ENCODE measurements around the gene C1orf94. TPM values are rescaled to one million over a fixed set of nuclear protein-coding genes. Genes with fewer than 3 reads are reported as not detected.

C1orf94 gene
- total and polyA plus RNA-seq, 2 of the 4 experiments (the other 2 are of a cell fraction), result not detected

- in situ Hi-C loops (cut with MboI; ENCODE audit: low sequenced_read_pairs) (no loop called here), intact Hi-C loops (cut with micrococcal nuclease) (no loop called here), dilution Hi-C loops (cut with HindIII; ENCODE audit: low sequenced_read_pairs, unreplicated experiment) (no loop called here)
- Histone ChIP-seq H3K9me1 (ENCODE audit: insufficient read depth, low read length) (no peaks in the 10 kb centered on the region), H4K91ac (ENCODE audit: insufficient read depth, low read depth, low read length) (no peak overlapping the region), H3K27ac (ENCODE audit: insufficient read depth, low read length) (no peak overlapping the region), H2BK15ac (ENCODE audit: low read depth, low read length) (no peak overlapping the region), H3K36me3 (ENCODE audit: control insufficient read depth, insufficient read depth, low read length) (no peaks in the 10 kb centered on the region), H3K4ac (ENCODE audit: low read depth, low read length) (no peak overlapping the region), H4K5ac (ENCODE audit: low read depth, low read length) (no peak overlapping the region), H3K4me2 (ENCODE audit: low read depth, low read length) (no peak overlapping the region), H2BK120ac (ENCODE audit: low read depth, low read length) (no peak overlapping the region), H3K4me1 (ENCODE audit: control insufficient read depth, insufficient read depth, low read length) (no peaks in the 10 kb centered on the region), H3K18ac (ENCODE audit: low read depth, low read length) (no peak overlapping the region), H3K79me1 (ENCODE audit: low read depth in 1 of 2, low read length in 2 of 2) (no peaks in the 10 kb centered on the region), H2AK5ac (ENCODE audit: low read depth, low read length) (no peak overlapping the region), H4K20me1 (ENCODE audit: insufficient read depth, low read length) (no peaks in the 10 kb centered on the region), H3K9me3 (ENCODE audit: control insufficient read depth, insufficient read depth, low read length) (peaks cover 36% of the 10 kb centered on the region), H3K4me3 (ENCODE audit: insufficient read depth, low read depth, low read length) (no peak overlapping the region), H2BK20ac (ENCODE audit: low read depth, low read length) (no peak overlapping the region), H2BK5ac (ENCODE audit: low read depth, low read length, poor library complexity, severe bottlenecking) (no peak overlapping the region), H3K14ac (replicated peaks; ENCODE audit: low read depth, low read length) (no peak overlapping the region), H2AFZ (replicated peaks; ENCODE audit: low read length, poor library complexity) (no peak overlapping the region), H4K8ac (ENCODE audit: low read depth in 2 of 2, low read length in 2 of 2) (no peak overlapping the region), H3K9ac (ENCODE audit: low read depth, low read length) (no peak overlapping the region), H3K56ac (ENCODE audit: extremely low read depth, insufficient read depth, low read length) (no peak overlapping the region), H2AK9ac (replicated peaks; ENCODE audit: low read depth, low read length, poor library complexity) (no peak overlapping the region), H3K23ac (ENCODE audit: low read depth, low read length) (no peak overlapping the region), H3K27me3 (ENCODE audit: control insufficient read depth, insufficient read depth, low read length) (no peaks in the 10 kb centered on the region)
- ChIA-PET CTCF (no interaction called here), POLR2A (ENCODE audit: unreplicated experiment) (no interaction called here)
- DNase-seq, result no peak
- TF ChIP-seq RCOR1 (IDR thresholded peaks at IDR 0.05; ENCODE audit: insufficient replicate concordance, low read length) (no peak), CEBPB (IDR thresholded peaks at IDR 0.05; ENCODE audit: low read depth, low read length) (no peak), SMC3 (IDR thresholded peaks at IDR 0.05; ENCODE audit: low read depth, low read length) (no peak), USF2 (IDR thresholded peaks at IDR 0.05; ENCODE audit: low read depth, low read length) (no peak), MXI1 (IDR thresholded peaks at IDR 0.05; ENCODE audit: borderline replicate concordance, low read depth, low read length) (no peak), MAFK (IDR thresholded peaks at IDR 0.05; ENCODE audit: low read depth, low read length) (no peak), FOS (IDR thresholded peaks at IDR 0.05; ENCODE audit: low read depth, low read length) (no peak), POLR2A (IDR thresholded peaks at IDR 0.05; ENCODE audit: low read depth, low read length) (no peak), BHLHE40 (IDR thresholded peaks at IDR 0.05; ENCODE audit: low read depth, low read length) (no peak), NFE2L2 (IDR thresholded peaks at IDR 0.05; ENCODE audit: low read depth, low read length) (no peak), ELK1 (IDR thresholded peaks at IDR 0.05; ENCODE audit: borderline replicate concordance, low read depth, low read length) (no peak), RAD21 (IDR thresholded peaks at IDR 0.05; ENCODE audit: low read length) (no peak), MAZ (IDR thresholded peaks at IDR 0.05; ENCODE audit: borderline replicate concordance, low read depth, low read length) (no peak)
- TF ChIP-seq, protein P1, sequence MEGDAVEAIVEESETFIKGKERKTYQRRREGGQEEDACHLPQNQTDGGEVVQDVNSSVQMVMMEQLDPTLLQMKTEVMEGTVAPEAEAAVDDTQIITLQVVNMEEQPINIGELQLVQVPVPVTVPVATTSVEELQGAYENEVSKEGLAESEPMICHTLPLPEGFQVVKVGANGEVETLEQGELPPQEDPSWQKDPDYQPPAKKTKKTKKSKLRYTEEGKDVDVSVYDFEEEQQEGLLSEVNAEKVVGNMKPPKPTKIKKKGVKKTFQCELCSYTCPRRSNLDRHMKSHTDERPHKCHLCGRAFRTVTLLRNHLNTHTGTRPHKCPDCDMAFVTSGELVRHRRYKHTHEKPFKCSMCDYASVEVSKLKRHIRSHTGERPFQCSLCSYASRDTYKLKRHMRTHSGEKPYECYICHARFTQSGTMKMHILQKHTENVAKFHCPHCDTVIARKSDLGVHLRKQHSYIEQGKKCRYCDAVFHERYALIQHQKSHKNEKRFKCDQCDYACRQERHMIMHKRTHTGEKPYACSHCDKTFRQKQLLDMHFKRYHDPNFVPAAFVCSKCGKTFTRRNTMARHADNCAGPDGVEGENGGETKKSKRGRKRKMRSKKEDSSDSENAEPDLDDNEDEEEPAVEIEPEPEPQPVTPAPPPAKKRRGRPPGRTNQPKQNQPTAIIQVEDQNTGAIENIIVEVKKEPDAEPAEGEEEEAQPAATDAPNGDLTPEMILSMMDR (conservative IDR thresholded peaks at IDR 0.05; ENCODE audit: low read depth, low read length), result no peak
- 14% methylated on average over 5 of the region's 16 CpGs; no CpG with 5 or more reads in 1 of the 2 experiments for WGBS, 2 experiments (ENCODE audit: extremely low coverage in 2 of 2, insufficient read length in 1 of 2)
- ATAC-seq (ENCODE audit: low read depth), result no peak
- BruUV-seq (replicated peaks), result no TSS peak
These were observed 89.6 kb downstream of the C1orf94 start for GRCh38 chr1:34266127-34266951.
